ENCODE measurements around the gene OTULIN.

The OTULIN gene

GRCh38 chr5:14664270-14665100 is at the start of gene OTULIN (continued):
- TF ChIP-seq PATZ1 (tag by site-specific recombination; IDR thresholded peaks at IDR 0.05): peak; percentile 84
- no peak for TF ChIP-seq ZNF549 (tag by site-specific recombination; IDR thresholded peaks at IDR 0.05)
- no peak for TF ChIP-seq ZNF138 (tag by site-specific recombination; IDR thresholded peaks at IDR 0.05; ENCODE audit: borderline replicate concordance)
- peak; percentile 17; the same call in 1 of the 2 replicates for TF ChIP-seq HOXC10 (CRISPR knock-in tag; IDR thresholded peaks at IDR 0.05)
- peak; percentile 78; the same call in 1 of the 2 replicates for TF ChIP-seq ZNF843 (tag by site-specific recombination; IDR thresholded peaks at IDR 0.05)
- TF ChIP-seq ZNF777 (tag by site-specific recombination; IDR thresholded peaks at IDR 0.05; ENCODE audit: borderline replicate concordance): no peak
- no peak for TF ChIP-seq ZNF473 (tag by site-specific recombination; IDR thresholded peaks at IDR 0.05)
- TF ChIP-seq, protein P1, sequence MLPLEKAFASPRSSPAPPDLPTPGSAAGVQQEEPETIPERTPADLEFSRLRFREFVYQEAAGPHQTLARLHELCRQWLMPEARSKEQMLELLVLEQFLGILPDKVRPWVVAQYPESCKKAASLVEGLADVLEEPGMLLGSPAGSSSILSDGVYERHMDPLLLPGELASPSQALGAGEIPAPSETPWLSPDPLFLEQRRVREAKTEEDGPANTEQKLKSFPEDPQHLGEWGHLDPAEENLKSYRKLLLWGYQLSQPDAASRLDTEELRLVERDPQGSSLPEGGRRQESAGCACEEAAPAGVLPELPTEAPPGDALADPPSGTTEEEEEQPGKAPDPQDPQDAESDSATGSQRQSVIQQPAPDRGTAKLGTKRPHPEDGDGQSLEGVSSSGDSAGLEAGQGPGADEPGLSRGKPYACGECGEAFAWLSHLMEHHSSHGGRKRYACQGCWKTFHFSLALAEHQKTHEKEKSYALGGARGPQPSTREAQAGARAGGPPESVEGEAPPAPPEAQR (tag by site-specific recombination; IDR thresholded peaks at IDR 0.05): 0 out of 2 replicates have a peak, but pooled peaks have one; percentile 31
- peak; percentile 89; the same call in 1 of the 2 replicates for TF ChIP-seq KLF17 (tag by site-specific recombination; IDR thresholded peaks at IDR 0.05)
- no peak for TF ChIP-seq ZNF112 (tag by site-specific recombination; IDR thresholded peaks at IDR 0.05)
- TF ChIP-seq ZNF623 (tag by site-specific recombination; IDR thresholded peaks at IDR 0.05): 0 out of 2 replicates have a peak, but pooled peaks have one; percentile 5
- TF ChIP-seq ZNF48 (tag by site-specific recombination; IDR thresholded peaks at IDR 0.05): no peak
- TF ChIP-seq ZNF624 (tag by site-specific recombination; IDR thresholded peaks at IDR 0.05): no peak
- TF ChIP-seq ZNF266 (tag by site-specific recombination; IDR thresholded peaks at IDR 0.05; ENCODE audit: low read depth): no peak
- TF ChIP-seq, protein P2, sequence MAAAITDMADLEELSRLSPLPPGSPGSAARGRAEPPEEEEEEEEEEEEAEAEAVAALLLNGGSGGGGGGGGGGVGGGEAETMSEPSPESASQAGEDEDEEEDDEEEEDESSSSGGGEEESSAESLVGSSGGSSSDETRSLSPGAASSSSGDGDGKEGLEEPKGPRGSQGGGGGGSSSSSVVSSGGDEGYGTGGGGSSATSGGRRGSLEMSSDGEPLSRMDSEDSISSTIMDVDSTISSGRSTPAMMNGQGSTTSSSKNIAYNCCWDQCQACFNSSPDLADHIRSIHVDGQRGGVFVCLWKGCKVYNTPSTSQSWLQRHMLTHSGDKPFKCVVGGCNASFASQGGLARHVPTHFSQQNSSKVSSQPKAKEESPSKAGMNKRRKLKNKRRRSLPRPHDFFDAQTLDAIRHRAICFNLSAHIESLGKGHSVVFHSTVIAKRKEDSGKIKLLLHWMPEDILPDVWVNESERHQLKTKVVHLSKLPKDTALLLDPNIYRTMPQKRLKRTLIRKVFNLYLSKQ (tag by site-specific recombination; IDR thresholded peaks at IDR 0.05; ENCODE audit: borderline replicate concordance): no peak
- TF ChIP-seq, protein P3, sequence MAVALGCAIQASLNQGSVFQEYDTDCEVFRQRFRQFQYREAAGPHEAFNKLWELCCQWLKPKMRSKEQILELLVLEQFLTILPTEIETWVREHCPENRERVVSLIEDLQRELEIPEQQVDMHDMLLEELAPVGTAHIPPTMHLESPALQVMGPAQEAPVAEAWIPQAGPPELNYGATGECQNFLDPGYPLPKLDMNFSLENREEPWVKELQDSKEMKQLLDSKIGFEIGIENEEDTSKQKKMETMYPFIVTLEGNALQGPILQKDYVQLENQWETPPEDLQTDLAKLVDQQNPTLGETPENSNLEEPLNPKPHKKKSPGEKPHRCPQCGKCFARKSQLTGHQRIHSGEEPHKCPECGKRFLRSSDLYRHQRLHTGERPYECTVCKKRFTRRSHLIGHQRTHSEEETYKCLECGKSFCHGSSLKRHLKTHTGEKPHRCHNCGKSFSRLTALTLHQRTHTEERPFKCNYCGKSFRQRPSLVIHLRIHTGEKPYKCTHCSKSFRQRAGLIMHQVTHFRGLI (tag by site-specific recombination; IDR thresholded peaks at IDR 0.05): peak; percentile 84
- TF ChIP-seq ZNF704 (tag by site-specific recombination; IDR thresholded peaks at IDR 0.05): no peak
- no peak for TF ChIP-seq GLI2 (tag by site-specific recombination; IDR thresholded peaks at IDR 0.05; ENCODE audit: borderline replicate concordance, low read depth)
- peak; percentile 67 for TF ChIP-seq ZIC2 (tag by site-specific recombination; IDR thresholded peaks at IDR 0.05)
- peak; percentile 97 for TF ChIP-seq ZBTB26 (tag by site-specific recombination; optimal IDR thresholded peaks at IDR 0.05)
- TF ChIP-seq ZNF37A (tag by site-specific recombination; IDR thresholded peaks at IDR 0.05): no peak
- TF ChIP-seq KLF9 (tag by site-specific recombination; IDR thresholded peaks at IDR 0.05; ENCODE audit: low read depth): peak; percentile 88
- no peak for TF ChIP-seq OSR2 (tag by site-specific recombination; IDR thresholded peaks at IDR 0.05)
- peak; percentile 47 for TF ChIP-seq SCRT2 (tag by site-specific recombination; IDR thresholded peaks at IDR 0.05)
- TF ChIP-seq ZNF76 (tag by site-specific recombination; IDR thresholded peaks at IDR 0.05; ENCODE audit: borderline replicate concordance, low read depth): peak; percentile 69
- TF ChIP-seq ZNF114 (tag by site-specific recombination; IDR thresholded peaks at IDR 0.05): no peak
- TF ChIP-seq ZNF544 (tag by site-specific recombination; IDR thresholded peaks at IDR 0.05): no peak
- no peak for TF ChIP-seq ZNF26 (tag by site-specific recombination; IDR thresholded peaks at IDR 0.05)
